NK-92 treated with Interleukin-12 subunit alpha and Interleukin-12 subunit beta, amount 100 ng/mL, for 24 hours (cell line): ENCODE data around the gene PRRT1.
"Not testable (repeated sequence)": the region's sequence is repeated elsewhere in the genome, so short reads cannot be mapped to it uniquely, and the experiment has no call there.

Source experiments
- DNase-seq: peaks from one replicate; lab custom pipeline; 2025; lab: John Stamatoyannopoulos, UW

The PRRT1 gene

DNA sequence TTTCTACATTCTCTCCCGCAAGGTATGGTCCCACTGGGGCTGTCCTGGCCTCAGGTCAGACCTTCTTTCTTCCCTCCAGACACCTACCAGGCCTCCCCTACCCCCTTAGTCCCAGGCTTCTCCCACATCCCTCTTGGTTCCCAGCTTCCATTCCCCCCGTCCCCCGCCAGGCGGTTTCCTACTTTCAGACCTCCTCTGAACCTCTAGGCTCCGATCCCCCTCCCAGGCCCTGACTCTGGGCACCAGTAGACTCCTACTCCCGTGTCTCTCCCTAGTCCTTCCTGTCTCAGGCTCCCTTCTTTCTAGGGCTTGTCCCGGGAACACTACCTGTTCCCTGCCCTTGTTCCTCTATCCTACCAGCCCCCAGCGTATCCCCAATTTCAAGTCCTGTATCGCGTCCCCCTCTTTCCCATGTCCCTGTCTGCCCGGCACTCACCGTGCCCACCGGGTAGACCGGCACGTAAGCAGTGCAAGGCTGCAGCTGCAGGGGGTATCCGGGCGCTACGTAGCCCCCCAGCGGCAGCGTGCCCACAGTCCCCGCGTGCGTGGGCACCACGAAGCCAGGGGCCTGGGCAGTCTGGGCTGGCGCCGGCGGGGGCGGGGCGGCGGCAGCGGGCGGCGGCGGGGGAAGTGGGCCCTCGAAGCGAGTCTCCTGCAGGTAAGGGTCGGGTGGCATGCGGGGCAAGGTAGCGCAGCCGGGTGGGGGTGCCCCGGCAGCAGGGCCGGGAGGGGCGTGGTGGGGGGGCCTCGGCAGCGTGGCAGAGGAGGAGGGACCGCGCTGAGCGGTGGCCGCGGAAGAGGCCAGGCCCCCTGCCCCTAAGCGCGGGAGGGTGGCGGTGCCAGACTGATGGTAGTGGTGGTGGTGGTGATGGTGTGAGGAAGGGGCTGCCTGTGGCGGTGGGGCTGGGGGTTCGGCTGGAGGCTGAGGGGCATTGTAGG, 1.5 kb downstream of the PRRT1 start:
- no peak for DNase-seq

DNA sequence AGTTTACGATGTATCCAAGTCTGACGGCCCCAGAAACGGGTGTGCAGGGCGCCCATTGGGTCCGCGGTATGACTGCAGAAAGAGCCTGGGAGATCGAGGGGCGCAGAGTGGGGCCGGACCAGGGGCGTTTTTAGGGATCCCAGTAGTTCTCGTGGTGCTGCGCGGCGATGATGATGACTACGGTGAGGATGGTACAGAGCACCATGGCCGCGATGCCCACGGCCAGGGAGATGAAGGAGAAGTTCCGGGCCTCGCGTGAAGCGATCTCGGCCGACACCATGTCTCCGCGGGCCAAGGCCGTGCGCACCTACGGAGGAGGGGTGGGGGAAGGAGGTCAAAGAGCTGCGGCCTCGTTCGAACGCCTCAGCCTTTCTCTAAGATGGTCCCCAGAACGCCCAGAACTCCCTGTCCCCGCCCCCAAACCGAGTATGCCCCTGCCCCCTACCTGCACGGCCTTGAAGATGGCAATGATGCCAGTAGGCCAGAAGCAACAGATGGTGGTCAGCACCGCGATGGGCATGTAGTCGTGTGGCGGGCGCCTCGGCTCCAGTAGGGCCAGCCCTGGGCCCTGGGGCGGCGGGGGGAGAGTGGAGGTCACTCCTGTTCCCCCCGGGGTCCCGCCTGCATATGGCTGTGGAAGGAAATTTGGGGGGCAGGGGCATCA, 2.5 kb downstream of the PRRT1 start:
- DNase-seq, result no peak

DNA sequence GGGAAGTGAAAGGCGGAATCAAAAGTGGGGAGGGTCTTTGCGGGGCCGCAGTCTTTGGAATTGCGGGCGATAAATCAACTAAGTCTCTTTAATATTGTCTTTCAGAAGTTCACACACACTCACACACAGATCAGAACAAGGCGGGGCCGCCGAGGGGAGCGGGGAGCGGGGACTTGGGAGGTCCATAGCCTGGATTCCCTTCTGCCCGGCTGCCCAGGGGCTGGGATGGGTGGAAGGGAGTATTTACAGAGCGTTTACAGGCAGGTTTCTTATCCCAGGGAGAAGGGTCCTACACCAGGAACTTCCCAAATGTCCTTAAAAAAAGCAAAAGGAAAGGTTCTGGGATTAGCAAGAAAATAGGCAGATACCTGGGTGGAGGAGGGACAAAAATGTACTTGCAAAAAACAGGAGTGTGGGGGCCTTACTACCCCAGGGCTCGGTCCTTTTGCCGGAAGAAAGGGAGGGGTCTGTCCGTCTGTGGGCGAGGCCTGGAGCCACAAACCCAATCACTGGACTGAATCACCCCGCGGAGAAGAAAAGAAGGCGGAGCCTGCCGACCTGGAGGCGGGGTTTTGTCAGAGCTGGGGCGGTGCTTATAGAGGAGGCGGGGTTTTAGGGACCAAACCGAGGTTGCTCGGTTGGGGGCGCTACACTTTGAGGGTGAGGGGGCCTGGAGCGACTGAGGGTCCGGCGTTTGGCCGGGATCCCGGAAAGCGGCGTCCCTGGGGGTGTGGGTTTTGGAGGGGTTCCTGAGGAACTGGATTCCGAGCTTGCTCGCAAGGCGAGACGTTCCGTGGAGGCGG, 3.2 kb downstream of the PRRT1 start:
- no peak for DNase-seq

DNA sequence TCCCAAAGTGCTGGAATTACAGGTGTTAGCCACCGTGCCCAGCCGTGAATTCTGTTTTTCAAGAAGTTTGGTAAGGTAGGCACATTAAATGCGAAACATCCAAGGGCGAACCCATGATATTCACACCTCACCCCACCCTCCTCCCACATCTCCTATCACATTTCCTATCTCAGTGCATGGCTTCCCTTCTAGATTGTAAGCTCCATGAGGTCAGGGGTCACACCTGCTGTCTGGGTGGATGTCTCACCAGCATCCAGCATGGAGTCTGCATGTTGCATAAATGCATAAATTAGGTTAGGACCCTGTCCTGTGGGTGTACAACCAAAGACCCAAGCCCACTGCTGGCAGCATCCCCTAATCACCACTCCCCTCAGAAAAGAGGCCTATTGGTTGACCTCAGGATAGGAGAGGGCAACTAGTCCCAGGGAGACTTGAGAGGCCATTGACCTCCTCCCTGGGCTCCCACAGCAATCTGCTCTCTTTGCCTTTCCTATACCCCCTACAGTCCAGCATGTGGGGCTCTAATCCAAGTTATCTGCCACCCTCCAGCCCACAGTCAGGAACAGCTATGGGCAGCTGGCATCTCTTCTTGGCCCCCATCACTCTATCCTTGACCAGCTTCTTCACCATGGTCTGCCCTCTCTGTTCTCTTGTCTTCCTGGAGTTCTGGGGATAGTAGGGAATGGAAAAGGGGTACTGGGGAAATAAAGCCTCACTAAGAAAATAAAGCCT, 4.2 kb downstream of the PRRT1 start:
- no peak for DNase-seq

DNA sequence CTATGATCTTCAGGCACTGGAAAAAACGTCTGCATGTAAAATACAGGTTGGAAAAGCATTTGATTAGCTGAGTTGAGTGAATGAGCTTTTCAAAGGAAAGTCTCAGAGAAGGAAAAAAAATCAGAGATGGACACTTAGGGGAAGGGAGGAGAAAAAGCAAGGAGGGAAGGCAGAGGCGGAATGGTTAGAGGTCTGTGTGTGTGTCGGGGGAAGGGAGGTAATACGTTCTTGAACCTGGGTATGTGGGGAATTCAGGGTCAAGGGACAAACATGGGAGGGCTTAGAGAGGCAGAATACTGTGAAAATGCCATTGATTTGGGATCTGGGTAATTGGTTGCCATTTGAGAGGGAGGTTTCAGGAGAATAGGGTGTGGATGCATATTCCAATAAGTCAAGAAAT, 5.1 kb downstream of the PRRT1 start:
- no peak for DNase-seq

DNA sequence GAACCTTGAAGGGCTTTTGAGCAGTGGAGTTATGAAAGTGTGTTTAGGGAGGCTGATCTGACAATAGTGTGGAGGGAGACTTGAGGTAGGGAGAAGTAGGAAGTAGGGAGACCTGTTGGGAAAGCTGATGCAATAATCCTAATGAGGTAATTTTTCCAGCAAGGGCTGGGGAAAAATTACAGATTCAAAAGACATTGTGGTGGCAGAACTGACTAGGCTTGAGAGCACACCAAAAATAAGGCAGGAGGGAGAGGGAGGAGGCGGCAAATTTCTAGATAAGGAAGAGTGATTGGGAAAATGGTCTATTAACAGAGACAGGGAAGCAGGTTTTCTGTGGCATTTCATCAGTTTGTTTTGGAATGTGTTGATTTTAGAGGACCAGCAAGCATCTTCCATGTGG, 5.5 kb downstream of the PRRT1 start:
- no peak for DNase-seq

DNA sequence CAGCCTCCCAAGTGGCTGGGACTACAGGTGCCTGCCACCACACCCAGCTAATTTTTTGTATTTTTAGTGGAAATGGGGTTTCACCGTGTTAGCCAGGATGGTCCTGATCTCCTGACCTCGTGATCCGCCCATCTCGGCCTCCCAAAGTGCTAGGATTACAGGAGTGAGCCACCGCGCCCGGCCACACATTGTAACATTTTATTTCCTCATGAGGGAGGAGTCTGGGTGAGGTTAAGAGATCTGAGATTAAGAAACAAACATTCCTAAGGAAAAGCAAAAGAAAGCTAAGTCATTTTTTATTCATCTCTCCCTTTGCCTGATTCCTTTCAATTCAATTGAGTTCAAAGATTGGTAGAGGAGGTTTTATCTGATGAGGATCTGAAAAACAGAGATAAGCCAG, 7.5 kb downstream of the PRRT1 start:
- DNase-seq, result not testable (repeated sequence)

DNA sequence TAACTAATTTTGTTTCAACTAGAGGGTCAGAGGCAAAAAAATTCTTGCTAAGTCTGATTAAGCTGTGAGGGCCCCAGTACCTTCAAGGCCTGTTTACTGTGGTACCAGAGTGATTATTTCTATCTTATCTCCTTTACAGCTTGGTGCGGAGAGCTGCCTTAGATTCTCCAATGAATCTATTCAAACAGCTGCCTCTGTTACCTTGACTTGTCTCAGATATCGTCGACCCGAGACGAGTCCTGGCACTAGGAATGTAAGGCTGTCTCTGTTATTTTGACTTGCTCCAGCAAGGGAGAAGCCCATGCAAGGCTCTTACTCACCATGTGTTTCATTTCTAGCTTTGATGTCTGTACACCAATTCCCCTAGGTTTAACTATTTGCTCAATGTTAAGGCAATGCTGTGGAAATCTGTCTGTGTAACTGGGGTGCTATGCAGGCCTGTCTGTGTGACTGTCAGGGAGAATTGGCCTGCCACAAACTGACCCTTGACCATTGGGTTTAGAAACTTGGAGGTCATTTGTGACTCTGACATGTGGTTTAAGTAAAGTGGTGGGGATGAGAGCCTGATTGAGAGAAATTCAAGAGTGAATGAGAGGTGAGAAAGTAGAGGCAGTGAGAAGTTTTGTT, 11.2 kb downstream of the PRRT1 start:
- DNase-seq, result no peak

DNA sequence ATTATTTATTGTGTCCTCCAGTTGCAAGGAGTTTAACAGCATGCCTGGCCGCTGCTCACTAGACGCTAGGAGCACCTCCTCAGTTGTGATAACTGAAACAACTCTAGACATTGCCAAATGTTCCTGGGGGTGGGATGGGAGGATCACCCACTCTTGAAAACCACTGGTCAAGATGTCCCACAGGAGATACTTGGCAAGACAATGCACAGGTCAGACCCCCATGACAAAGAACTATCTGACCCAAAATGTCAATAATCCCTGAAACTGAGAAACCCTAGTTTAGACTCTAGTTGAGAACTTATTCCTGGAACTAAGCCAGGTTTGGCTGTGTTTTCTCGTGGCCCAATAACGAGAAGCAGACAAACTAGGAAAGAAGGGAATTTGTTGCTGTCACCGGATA, 12.1 kb downstream of the PRRT1 start:
- no peak for DNase-seq

DNA sequence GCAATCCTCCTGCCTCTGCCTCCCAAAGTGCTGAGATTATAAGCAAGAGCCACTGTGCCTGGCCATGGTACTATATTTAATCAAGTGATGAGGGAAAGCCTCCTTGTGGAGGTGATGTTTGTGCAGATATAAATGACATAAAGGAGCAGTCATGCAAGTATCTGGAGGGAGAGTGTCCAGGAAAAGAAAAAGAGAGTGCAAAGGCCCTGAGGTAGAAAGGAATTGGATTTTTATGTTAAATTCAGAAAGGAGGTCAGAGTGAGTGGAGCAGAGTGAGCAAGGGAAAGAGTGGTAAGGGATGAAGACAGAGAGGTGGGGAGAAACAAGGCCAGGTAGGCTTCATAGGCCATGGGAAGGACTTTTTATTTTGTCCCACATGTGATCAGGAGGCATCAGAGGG, 14.3 kb downstream of the PRRT1 start:
- no peak for DNase-seq

DNA sequence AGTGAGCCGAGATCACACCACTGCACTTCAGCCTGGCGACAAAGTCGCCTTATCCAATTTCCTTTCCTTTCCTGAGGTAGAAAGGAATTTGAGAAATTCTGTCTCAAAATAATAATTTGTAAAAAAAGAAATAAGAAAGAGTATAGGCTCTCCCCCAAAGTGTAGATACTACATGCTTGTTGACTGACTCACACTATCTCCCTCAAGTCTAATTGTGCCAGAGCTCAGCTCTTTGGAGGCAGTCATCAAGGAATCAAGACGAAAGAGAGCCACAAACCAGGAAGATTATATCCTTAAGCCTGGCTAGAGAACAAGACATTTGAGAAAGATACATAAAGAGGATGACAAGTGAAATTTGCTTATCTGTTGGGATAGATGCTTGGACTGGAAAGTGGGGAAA, 18.0 kb downstream of the PRRT1 start:
- no peak for DNase-seq

DNA sequence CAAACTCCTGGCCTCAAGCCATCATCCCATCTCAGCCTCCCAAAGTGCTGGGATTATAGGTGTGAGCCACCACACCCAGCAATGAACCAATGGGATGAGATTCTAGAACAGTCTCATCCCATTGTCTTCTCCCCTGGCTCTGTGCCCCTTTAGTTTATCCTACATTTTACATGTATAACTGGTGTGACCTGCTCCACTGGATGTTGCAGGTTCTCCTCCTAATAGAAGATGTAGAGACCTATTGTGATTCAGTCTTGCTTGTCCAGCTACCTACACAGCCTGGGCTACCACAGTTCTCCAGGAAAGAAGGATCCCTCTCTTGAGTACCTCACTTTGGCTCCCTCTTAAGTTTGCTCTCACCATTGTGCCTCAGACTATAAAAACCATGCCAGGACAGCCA, 19.6 kb downstream of the PRRT1 start:
- no peak for DNase-seq

DNA sequence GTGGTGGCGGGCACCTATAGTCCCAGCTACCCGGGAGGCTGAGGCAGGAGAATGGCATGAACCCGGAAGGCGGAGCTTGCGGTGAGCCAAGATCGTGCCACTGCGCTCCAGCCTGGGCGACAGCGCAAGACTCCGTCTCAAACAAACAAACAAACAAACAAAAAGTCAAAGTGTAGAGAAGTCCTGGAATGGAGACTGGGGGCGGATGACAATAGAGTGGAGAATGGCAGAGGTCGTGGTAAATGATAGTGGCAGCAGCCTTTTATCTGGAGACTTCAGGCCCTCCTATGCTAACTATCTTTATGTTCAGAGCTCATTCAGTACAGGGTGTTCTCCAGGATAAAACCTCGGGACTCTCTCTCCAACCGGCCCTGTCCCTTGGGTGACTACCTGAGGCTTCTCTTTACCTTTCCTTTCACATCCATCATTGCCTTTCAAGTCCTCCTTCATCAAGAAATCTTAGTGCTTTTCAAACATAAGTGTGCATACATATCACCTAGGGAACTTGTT, 20.2 kb downstream of the PRRT1 start:
- DNase-seq, result no peak

DNA sequence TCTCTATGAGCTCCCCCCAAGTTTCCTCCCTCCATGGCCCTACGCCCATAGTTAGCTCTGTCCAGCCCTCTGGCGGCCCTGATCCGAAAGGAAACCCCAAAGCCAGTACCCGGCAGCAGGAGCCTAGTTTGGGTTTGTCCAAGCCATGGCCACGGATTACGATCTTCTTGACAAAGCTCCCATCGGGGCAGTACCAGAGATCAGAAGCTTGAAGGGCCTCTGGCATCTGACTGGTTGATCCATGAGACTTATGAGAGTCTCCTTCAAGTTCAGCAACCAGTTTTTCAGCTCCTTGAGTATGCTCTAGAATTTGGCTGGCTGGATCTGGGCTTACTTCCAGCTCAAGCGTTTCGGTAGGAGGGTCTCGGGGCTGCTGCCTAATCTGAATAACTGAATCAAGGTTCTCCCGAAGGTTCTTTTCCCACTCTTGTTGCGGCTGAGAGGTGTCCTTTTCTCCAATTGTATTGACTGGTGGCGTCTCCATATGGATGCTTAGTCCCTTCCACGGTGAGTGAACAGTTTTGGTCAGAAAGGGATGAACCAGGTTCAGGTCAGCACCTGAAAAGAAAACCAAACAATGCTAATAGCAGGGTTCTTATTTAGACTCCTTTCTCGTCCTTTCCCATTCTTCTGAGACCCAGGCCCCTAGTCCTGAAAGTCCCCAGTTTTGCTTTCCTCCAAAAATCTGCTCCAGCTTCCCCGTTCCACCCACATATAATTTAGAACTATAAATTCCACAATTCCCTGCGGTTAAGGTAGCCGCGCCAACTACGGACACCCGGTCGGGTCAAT, 22.2 kb downstream of the PRRT1 start:
- no peak for DNase-seq

DNA sequence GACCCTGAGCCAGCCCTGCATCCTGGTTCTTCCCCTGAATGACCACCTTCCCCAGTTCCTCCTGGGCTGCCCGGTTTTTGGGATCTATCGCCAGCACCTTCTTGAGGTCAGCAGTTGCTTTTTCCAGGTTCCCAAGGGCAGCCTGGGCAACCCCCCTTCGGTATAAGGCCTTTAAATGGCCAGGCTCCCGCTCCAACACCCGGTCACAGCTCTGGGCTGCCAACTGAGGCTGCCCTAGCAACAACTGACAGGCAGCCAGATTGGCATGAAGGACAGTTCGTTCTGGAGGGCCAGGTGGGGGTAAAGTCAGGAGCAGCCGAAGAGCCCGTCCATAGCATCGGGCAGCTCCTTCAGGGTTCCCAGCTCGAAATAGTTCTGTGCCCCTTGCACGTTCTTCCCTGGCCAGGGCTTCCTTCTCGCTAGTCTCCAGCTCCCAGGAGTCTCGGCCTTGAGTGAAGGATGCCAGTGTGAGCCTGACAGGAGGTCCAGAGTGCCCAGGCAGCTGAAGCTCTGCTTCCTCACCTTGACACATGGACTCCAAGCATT, 22.9 kb downstream of the PRRT1 start:
- DNase-seq, result no peak

DNA sequence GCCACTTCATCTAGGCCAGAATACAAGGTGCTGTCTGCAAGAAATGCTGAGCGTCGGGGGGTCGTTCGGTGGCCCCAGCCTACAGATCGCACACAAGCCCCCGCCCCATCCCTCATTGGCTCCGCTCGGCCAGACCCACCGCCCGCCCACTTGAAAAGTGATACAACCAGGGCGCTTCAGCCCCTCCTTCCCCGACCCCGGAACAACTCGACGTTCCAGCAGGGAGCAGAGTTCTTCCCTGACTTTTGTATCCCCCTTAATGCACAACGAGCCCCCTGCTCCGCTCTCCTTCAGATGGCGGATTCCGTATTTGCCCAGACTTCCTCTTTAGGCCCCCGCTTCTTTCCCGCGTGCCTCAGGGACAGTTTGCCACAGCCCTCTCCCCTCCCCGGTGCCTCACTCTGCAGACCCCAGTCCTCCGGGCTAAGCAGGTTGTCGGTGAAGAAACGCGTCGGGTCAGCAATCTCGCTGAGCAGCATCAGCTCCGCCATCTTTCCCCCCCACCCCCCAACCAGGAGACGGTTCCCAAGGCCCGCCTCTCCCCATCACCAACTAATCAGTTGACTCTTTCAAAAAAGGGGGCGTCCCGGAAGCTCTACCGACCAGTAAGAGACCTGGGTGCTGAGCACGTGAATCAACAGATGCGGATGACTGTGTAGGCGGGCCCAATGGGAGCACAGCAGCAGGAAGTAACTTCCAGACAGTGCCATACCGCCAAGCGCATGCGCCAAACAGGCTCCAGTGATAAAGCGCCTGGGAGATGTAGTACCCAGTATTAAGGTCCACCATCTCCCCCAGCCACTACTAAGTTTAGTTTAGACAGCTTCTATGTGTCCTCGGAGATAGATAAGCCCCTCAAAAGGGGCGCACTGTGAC, 23.8 kb downstream of the PRRT1 start, which contains the start of gene ATF6B:
TSS of gene ATF6B (minus strand) at position 530 of the 876 bp plus-strand sequence. CDS start at position 491, 39 bp downstream.
- DNase-seq, result peak; percentile 97

DNA sequence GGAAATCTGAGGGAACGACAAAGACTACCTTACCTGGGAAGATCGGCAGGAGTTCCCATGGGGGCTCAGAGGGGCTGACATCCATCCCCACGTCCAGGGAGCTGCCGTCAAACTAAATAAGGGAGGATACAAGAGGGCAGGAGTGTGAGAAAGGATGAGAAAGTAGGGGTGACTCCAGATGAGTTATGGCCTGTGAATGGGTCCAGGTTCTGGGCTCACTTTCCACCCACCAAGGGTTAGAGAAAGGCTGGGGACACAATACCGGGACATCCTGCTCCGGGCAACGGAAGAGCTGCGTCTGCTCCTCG, 24.4 kb downstream of the PRRT1 start:
- no peak for DNase-seq

DNA sequence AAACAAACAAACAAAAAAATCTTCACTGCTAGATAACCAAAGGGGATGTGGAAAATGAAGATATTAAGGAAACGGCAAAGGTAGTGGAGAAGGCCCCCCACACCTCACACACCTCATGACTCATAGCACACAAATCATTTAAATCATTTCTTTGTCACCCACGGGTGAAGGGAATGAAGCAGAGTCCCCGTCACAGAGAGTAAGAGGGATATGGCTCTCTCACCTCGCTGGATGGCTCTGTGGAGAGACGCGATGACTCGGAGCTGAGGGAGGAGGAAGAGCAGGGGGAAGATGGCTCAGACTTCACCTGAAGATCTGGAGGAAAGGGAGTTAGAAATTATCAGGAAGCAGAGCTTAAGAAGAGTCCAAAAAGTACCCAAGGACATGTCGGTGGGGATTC, 24.9 kb downstream of the PRRT1 start:
- no peak for DNase-seq

DNA sequence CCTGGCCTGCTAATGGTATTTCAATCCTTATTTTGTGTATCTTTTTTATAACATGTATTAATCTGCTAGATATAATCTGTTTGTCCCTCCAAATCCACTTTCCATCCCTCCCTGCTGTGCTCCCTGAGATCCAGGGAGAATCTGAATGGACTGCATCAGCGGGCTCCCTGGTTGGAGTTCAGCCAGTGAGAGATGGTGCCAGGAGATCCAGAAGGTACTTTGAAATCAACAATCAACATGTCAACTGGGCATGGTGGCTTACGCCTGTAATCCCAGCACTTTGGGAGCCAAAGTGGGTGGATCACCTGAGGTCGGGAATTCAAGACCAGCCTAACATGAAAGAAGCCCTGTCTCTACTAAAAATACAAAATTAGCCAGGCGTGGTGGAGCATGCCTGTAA, 28.1 kb downstream of the PRRT1 start:
- DNase-seq, result no peak
